ENCODE measurements around the gene CCM2.
A peak's percentile ranks its signal among the peaks of the same experiment; 100 is the strongest.

CCM2 gene

DNA sequence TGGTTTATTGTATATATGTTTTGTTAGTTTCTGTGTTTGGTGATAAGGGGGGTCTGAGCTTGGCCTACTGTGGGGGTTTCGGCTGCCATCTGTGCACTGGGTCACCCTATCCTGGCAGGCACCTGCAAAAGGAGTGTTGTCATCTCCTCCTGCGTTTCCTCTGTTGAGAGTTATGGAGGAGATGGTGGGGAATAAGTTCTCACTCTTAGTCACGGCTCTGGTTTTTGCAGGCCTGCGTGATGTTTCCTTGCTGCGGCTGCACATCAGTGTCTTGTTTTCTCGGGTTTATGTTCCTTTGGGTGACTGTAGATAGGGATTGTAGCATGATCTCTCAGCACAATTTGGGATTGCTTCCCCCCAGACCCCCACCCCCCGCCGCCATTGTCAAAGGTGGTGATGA lies 36.8 kb downstream of the CCM2 start:
- DNase-seq (no peak), ATAC-seq (ENCODE audit: insufficient read depth, low read depth) (no peak)
- Histone ChIP-seq H3K27ac (ENCODE audit: low read length) (0 out of 2 replicates have a peak overlapping the region, but pooled peaks have one; percentile 37), H3K4me2 (ENCODE audit: insufficient read depth, low read length) (no peak overlapping the region), H3K9me3 (ENCODE audit: insufficient read depth, low read length, severe bottlenecking) (no peaks in the 10 kb centered on the region), H3K36me3 (ENCODE audit: insufficient read depth, low read length) (peaks cover 77% of the 10 kb centered on the region), H4K20me1 (ENCODE audit: insufficient read depth, low read length) (peaks cover 80% of the 10 kb centered on the region), H3K9ac (ENCODE audit: low read depth, low read length) (no peak overlapping the region), H3K4me1 (ENCODE audit: insufficient read depth, low read length) (peaks cover 27% of the 10 kb centered on the region), H3K4me3 (ENCODE audit: low read depth in 1 of 2, low read length in 2 of 2) (no peak overlapping the region), H2AFZ (ENCODE audit: low read depth, low read length) (no peak overlapping the region), H3K27me3 (ENCODE audit: insufficient read depth, low read length, poor library complexity) (no peaks in the 10 kb centered on the region), H3K79me2 (ENCODE audit: insufficient read depth, low read length) (peaks cover 96% of the 10 kb centered on the region)
- TF ChIP-seq EZH2 (IDR thresholded peaks at IDR 0.05; ENCODE audit: borderline replicate concordance, low read depth, low read length, severe bottlenecking), result no peak
- TF ChIP-seq, protein P1, sequence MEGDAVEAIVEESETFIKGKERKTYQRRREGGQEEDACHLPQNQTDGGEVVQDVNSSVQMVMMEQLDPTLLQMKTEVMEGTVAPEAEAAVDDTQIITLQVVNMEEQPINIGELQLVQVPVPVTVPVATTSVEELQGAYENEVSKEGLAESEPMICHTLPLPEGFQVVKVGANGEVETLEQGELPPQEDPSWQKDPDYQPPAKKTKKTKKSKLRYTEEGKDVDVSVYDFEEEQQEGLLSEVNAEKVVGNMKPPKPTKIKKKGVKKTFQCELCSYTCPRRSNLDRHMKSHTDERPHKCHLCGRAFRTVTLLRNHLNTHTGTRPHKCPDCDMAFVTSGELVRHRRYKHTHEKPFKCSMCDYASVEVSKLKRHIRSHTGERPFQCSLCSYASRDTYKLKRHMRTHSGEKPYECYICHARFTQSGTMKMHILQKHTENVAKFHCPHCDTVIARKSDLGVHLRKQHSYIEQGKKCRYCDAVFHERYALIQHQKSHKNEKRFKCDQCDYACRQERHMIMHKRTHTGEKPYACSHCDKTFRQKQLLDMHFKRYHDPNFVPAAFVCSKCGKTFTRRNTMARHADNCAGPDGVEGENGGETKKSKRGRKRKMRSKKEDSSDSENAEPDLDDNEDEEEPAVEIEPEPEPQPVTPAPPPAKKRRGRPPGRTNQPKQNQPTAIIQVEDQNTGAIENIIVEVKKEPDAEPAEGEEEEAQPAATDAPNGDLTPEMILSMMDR (IDR thresholded peaks at IDR 0.05; ENCODE audit: borderline replicate concordance, extremely low read depth, low read length, poor library complexity, severe bottlenecking), result no peak

GRCh38 chr7:45037876-45038275 lies 37.9 kb downstream of the CCM2 start:
- Histone ChIP-seq H2AFZ (ENCODE audit: low read depth, low read length) (no peak overlapping the region), H3K36me3 (ENCODE audit: insufficient read depth, low read length) (peaks cover 78% of the 10 kb centered on the region), H3K79me2 (ENCODE audit: insufficient read depth, low read length) (peaks cover 95% of the 10 kb centered on the region), H3K9me3 (ENCODE audit: insufficient read depth, low read length, severe bottlenecking) (no peaks in the 10 kb centered on the region), H3K4me3 (ENCODE audit: low read depth in 1 of 2, low read length in 2 of 2) (no peak overlapping the region), H3K27ac (ENCODE audit: low read length) (no peak overlapping the region), H4K20me1 (ENCODE audit: insufficient read depth, low read length) (peaks cover 70% of the 10 kb centered on the region), H3K4me2 (ENCODE audit: insufficient read depth, low read length) (no peak overlapping the region), H3K4me1 (ENCODE audit: insufficient read depth, low read length) (peaks cover 17% of the 10 kb centered on the region), H3K9ac (ENCODE audit: low read depth, low read length) (no peak overlapping the region), H3K27me3 (ENCODE audit: insufficient read depth, low read length, poor library complexity) (no peaks in the 10 kb centered on the region)
- no peak for TF ChIP-seq EZH2 (IDR thresholded peaks at IDR 0.05; ENCODE audit: borderline replicate concordance, low read depth, low read length, severe bottlenecking)
- TF ChIP-seq, protein P1 (IDR thresholded peaks at IDR 0.05; ENCODE audit: borderline replicate concordance, extremely low read depth, low read length, poor library complexity, severe bottlenecking), result no peak
- ATAC-seq (ENCODE audit: insufficient read depth, low read depth), result no peak
- no peak for DNase-seq

GRCh38 chr7:45039106-45039505 lies 39.1 kb downstream of the CCM2 start:
- Histone ChIP-seq H3K9me3 (ENCODE audit: insufficient read depth, low read length, severe bottlenecking) (no peaks in the 10 kb centered on the region), H3K27ac (ENCODE audit: low read length) (no peak overlapping the region), H3K9ac (ENCODE audit: low read depth, low read length) (no peak overlapping the region), H3K79me2 (ENCODE audit: insufficient read depth, low read length) (peaks cover 93% of the 10 kb centered on the region), H3K4me3 (ENCODE audit: low read depth in 1 of 2, low read length in 2 of 2) (no peak overlapping the region), H3K27me3 (ENCODE audit: insufficient read depth, low read length, poor library complexity) (no peaks in the 10 kb centered on the region), H4K20me1 (ENCODE audit: insufficient read depth, low read length) (peaks cover 61% of the 10 kb centered on the region), H3K36me3 (ENCODE audit: insufficient read depth, low read length) (peaks cover 81% of the 10 kb centered on the region), H3K4me1 (ENCODE audit: insufficient read depth, low read length) (peaks cover 8% of the 10 kb centered on the region), H2AFZ (ENCODE audit: low read depth, low read length) (no peak overlapping the region), H3K4me2 (ENCODE audit: insufficient read depth, low read length) (no peak overlapping the region)
- TF ChIP-seq, protein P1 (IDR thresholded peaks at IDR 0.05; ENCODE audit: borderline replicate concordance, extremely low read depth, low read length, poor library complexity, severe bottlenecking), result no peak
- no peak for TF ChIP-seq EZH2 (IDR thresholded peaks at IDR 0.05; ENCODE audit: borderline replicate concordance, low read depth, low read length, severe bottlenecking)
- no peak for ATAC-seq (ENCODE audit: insufficient read depth, low read depth)
- DNase-seq, result no peak

GRCh38 chr7:45044338-45044737 lies 44.3 kb downstream of the CCM2 start:
- H3K27ac ChIP-seq (ENCODE audit: low read length), result no peak overlapping the region
- H3K4me2 ChIP-seq (ENCODE audit: insufficient read depth, low read length), result no peak overlapping the region
- DNase-seq (no peak), ATAC-seq (ENCODE audit: insufficient read depth, low read depth) (no peak)
- no peak overlapping the region for H3K4me3 ChIP-seq (ENCODE audit: low read depth in 1 of 2, low read length in 2 of 2)
- no peak overlapping the region for H2AFZ ChIP-seq (ENCODE audit: low read depth, low read length)
- peaks cover 92% of the 10 kb centered on the region for H3K79me2 ChIP-seq (ENCODE audit: insufficient read depth, low read length)
- peaks cover 94% of the 10 kb centered on the region for H3K36me3 ChIP-seq (ENCODE audit: insufficient read depth, low read length)
- peaks cover 41% of the 10 kb centered on the region for H4K20me1 ChIP-seq (ENCODE audit: insufficient read depth, low read length)
- H3K27me3 ChIP-seq (ENCODE audit: insufficient read depth, low read length, poor library complexity), result no peaks in the 10 kb centered on the region
- no peak overlapping the region for H3K9ac ChIP-seq (ENCODE audit: low read depth, low read length)
- no peaks in the 10 kb centered on the region for H3K4me1 ChIP-seq (ENCODE audit: insufficient read depth, low read length)
- no peaks in the 10 kb centered on the region for H3K9me3 ChIP-seq (ENCODE audit: insufficient read depth, low read length, severe bottlenecking)
- no peak for TF ChIP-seq EZH2 (IDR thresholded peaks at IDR 0.05; ENCODE audit: borderline replicate concordance, low read depth, low read length, severe bottlenecking)

All from DND-41 (cell line).